NCI-H2171 (cell line): ENCODE data around the gene TMPRSS7.

ENCODE experiments used
- DNase-seq: peaks from one replicate; lab custom pipeline; 2025; lab: John Stamatoyannopoulos, UW

Gene TMPRSS7

GRCh38 chr3:112101916-112102315 is 67.4 kb downstream of the TMPRSS7 start:
- no peak for DNase-seq

- DNase-seq: no peak
These were observed 70.2 kb downstream of the TMPRSS7 start for GRCh38 chr3:112104774-112105173.

DNA sequence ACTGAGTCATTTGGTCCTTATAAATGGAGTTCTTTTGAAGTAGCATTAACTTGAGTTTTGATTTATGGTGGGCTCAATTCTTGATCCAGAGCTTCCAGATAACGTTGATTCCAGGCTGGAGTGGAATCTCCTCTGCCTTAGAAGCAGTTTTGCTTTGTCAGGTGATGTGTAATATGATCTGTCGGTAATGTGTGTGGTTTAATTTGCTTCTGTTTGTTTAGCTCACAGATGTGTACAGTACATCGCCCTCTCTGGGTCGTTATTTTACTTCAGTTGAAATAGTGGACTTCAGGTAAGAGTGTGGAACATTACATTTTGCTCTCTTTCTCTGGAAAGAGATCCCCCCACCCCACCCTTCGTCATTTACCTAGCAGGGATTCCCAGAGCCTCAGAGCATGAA is 74.8 kb downstream of the TMPRSS7 start:
- DNase-seq: peak; percentile 63

- DNase-seq: peak; percentile 73
These were observed 77.4 kb downstream of the TMPRSS7 start for GRCh38 chr3:112111785-112112402.

DNA sequence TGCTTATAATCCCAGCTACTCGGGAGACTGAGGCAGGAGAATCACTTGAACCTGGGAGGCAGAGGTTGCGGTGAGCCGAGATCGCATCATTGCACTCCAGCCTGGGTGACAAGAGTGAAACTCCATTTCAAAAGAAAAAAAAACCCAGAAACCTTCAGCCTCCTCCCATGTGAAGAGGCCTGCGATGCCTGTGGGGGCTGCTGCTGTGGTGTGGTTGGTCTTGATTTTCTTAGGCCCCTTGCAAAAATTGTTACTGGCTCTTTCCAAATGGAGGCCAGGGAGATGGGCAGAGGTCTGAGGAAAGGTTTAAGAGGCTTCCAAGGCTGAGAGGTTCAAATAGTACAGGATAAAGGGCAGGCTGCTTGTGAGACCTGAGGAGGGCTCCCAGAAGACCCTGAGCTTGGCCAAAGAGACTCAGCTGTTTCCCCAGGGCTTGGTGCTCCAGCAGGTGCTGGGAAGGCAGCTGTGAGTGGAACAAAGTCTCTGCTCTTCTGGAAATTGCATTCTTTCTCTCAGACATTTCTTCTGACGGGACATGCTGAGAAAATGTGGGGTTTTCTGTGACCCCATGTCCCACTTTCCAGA is 80.1 kb downstream of the TMPRSS7 start:
- no peak for DNase-seq

DNA sequence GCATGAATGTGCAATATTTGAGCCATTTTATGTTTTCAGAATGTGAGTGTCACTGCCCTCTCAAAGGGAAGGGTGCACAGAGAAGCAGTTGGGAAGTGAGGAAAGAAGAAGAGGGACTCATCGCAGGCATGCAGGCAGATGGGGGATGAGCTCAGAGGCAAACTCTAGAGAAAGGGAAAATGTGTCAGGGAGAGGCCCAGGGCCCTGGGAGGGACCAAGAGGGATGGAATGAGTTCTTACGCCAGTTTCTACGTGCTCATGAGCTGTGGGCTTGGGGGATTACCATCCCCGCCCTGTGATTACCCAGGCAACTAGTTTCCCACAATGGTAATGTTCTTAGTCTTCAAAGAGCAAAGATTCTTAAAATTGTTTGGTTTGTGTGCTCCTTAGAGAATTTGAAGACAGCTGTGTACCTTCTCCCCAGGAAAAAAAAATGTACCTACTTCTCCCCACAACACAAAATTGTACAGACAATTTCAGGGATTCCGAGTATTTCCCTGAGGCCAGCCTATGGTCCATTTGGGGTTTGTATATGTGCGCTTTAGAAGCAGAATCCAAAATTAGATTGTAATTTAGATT is 80.7 kb downstream of the TMPRSS7 start:
- no peak for DNase-seq

DNA sequence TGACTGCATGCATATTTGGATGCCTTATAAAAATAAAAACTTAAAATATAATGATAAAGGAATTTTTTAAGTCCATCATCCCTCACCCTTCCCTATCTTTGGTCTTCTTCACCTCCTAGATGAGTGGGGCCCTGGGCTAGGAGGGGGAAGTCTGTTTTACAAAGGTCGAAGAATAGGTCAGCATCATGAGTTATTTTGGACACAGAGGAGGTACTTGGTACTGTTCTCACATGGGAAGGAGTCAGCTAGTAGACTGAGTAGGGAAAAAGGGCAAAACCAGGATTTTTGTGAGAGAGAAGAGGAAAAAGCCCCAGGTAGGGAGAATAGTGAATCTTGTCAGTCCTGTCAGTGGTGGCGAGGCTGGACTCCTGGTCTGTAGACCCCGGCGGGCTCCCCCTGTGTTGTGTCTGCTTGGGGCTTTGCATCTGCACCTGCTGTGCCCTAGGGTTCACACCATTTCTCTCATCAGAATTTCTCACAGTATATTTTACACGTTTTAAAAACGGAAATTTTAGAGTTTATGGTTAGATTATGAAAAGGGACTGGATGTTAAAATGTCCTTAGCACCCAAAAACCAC is 81.4 kb downstream of the TMPRSS7 start:
- no peak for DNase-seq

- DNase-seq: no peak
These were observed 82.2 kb downstream of the TMPRSS7 start for GRCh38 chr3:112116748-112117186.

DNA sequence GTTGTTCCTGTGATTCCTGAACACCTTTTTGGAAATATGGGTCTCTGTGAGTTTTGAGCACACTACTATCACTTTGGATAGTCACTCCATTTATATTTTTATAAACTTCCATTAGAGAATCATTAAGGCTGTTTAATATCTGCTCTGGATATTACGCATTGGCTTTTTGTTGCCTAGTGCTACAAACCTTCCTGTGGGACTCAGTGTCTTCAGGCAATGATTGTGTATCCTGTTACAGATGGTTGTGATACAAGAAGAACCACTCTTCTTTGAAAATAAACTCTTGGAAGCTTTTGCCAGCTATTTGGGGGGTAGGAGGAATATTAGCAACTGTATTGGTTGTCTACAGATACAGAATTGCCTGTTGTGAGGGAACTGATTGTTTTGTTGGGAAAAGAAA is 82.9 kb downstream of the TMPRSS7 start:
- no peak for DNase-seq

- DNase-seq: no peak
These were observed 83.5 kb downstream of the TMPRSS7 start for GRCh38 chr3:112117841-112118571.

DNA sequence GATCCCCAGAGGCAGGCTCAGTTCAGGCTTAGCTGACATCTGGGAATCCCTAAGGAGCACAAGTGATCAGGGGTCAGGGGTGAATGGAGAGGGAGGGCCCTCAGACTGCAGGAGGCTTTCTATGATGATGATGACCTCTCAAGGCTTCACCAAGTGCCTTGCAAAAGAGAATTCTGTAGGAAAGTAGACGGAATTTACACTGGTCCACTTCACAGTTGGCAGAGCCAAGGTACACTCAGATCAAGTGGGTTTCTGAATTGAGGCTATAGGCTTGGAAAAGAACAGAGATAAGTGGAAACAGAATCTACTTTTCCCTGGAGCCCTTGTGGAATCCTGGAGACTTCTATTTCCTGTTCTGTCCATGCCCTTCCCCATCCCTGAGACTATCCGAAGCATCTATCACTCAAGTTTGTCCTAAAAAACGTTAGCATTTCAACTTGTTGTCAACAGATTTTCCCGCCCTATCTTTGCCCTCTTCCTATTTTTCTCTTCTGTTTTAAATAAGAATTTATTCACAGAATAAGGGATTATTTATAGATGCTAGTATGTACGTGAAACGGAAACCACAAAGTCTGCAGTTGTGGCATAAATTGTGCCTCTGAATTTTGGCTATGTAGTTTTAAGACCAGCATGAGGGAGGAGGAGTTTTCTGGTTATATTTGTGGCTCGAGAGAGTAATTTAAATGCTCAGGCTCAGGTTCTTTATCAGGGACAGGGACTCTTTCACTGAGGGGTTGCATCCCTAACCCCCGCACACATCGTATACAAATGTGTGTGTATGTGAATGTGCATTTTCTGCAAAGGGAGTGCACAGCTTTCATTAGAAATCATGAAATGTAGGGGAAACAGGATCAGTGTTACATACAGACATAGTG is 85.7 kb downstream of the TMPRSS7 start:
- DNase-seq: no peak

DNA sequence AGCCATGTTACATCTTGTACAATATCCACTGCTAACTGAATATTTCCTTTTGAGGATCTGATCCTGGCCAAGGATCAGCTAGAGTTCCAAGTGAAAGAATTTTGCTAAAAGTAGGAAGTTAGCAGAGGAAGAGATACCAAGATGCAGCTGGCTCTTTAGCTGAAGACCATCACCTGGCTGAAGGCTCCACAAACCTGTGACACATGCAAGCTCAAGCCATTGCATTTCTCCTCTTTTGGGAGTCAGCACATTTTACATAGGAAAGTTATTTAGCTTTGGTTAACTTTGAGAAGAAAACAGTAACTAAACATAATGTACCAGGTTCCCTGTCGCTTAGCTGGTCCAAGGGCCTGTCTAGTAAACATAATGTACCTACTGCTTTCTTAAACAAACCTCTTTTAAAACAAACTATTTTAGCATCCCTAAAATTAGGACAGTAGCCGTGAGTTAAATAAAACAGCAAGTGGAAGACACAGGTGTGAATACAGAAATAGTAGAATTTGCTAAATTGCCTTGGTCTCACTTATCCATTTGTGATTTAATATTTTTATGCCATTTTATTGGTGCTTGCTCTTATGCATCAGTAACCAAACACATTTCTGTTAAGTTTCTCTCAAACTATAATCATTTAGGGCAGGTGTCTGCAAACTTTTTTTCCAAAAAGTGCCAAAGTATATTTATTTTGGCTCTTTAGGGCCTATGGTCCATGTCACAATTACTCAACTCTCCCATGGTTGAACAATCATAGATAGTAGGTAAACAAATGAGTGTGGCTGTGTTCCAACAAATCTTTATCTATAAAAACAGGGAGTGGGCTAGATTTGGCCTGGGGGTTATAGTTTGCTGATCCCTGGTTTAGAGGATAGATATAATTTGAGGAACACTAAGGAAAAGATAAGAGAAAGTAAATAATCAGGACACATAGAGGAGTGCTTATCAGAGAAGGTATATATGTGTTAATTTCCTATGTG is 87.3 kb downstream of the TMPRSS7 start:
- no peak for DNase-seq

DNA sequence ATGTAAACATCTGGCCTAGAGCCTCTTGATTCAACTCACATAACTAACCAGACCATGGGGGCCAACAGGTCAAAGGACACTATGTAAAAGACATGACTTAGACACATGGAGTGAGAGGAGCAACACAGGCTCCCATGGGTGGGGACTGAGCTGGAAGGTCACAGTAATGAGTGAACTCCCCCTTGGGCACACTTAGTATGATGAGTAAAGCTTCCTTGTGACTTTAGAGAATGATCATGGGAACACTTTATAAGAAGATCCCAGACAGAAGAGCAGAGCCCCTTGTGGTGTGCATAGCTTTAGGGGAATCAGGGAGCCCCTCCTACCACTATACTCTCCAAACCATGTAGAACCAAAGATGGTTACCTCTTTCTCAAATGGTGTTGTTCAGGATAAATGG is 88.3 kb downstream of the TMPRSS7 start:
- no peak for DNase-seq

DNA sequence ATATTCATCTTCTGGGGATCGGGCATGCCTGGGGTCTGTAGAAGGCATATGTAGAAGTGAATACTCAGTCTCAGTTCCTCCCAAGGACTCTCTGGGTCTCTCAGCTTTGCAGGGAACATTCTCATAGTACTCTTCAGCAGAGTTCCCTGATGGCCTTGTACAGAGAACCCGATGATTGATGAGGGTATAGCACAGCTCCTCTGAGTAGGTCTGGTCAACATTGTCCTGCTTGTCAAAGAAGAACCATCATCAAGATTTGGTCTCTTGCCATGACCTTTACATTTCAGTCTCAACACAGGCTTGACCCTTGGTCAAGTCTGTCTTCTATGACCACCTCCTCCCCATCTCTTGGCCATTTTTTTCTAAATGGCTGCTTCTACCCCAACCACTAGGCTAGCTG is 89.0 kb downstream of the TMPRSS7 start:
- DNase-seq: no peak

- DNase-seq: no peak
These were observed 90.5 kb downstream of the TMPRSS7 start for GRCh38 chr3:112124907-112125607.

DNA sequence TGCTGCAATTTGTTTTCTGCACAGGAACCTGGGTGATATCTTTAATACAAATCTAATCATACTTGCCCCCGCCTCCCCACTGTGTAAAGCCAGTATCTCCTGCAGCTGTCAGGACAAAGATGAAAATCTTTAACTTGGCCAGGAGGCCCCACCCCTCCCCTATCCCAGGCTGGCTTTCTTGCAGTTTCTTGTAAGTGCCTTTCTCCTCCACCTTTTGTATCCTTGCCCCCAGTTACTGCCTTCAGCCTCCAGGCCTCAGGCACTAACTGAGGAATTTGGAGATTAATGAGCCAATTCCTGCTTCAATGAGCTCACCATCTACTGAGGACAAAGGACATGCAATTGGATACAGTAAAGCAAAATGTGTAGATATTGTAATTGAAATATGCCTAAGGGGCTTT is 92.0 kb downstream of the TMPRSS7 start:
- no peak for DNase-seq

GRCh38 chr3:112127522-112128494 is 93.3 kb downstream of the TMPRSS7 start:
- DNase-seq: no peak

DNA sequence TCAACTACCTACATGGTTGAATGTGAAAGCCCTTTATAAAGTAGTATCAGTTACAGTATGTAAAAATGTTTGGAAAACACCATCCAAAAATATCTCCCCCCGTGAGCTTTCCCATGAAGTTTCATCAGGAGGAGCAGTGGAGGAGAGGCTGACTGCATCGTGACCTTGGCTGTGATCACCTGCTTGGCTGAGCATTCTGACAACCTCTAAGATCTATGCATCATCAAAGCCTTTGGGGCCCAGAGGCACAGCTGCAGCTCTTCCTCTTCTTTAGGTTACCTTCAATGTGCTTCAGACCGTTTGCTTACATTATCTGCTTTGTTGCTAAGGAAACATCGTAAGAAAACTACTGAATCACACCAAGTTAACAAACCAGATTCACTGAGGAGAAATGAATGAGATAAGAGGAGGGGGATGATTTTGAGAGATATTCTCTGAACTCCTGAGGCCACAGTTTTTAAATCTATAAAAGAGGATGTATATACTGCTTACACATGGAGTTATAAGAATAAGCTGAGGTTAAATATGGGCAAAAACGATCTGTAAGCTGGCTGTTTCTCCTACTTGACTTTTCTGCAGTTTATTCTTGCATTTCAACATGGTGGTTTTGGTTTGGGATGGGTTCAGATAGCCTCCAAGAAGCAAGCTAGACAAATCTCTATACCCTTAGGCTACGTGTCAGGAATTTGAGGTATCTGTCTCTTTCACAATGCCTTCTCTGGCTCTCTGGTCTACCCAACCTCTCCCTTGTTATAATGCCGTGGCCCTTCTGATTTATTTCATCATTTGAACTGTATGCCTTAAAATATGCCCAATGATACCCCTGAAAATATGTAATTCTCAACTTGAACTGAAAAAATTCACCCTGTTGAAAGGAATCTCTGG is 94.5 kb downstream of the TMPRSS7 start:
- no peak for DNase-seq
